ENCODE data around the gene HS3ST6. TPM values are rescaled to one million over a fixed set of nuclear protein-coding genes. Genes with fewer than 3 reads are reported as not detected.

HS3ST6 gene
- total and polyA plus RNA-seq, 2 experiments from 2014 or later: not detected

DNA sequence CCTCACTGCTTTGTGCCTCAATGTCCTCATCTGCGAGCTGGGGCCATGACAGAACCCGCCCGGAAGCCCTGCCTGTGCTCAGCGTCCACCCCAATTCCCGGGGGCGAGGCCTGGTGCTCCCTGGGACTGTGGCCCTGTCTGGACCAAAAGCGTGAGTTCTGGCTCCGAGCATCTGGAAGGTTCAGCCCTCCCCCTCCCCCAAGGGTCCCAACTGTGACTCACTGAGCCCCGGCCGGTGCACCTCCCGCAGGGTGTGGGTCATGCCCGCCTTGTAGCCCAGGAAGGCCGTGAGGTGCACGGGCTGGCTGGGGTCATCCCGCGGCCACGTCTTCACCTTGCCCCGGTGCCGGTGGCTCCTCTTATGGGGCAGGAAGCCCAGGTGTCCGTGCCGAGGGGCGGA is 35.5 kb upstream of the HS3ST6 start:
- Histone ChIP-seq H3K79me2 (ENCODE audit: insufficient read depth) (no peaks in the 10 kb centered on the region), H3F3A (ENCODE audit: insufficient read depth) (no peaks in the 10 kb centered on the region), H2AFZ (no peak overlapping the region), H3K9ac (no peak overlapping the region), H4K20me1 (ENCODE audit: insufficient read depth) (no peaks in the 10 kb centered on the region), H3K27me3 (replicated peaks; ENCODE audit: insufficient read depth) (no peaks in the 10 kb centered on the region), H3K4me1 (ENCODE audit: insufficient read depth) (no peaks in the 10 kb centered on the region), H3K27ac (no peak overlapping the region), H3K36me3 (ENCODE audit: low read depth) (no peaks in the 10 kb centered on the region), H3K4me2 (ENCODE audit: unreplicated experiment) (no peak overlapping the region), H3K9me2 (ENCODE audit: insufficient read depth) (no peaks in the 10 kb centered on the region), H3K4me3 (no peak overlapping the region), H3K9me3 (ENCODE audit: low read depth) (no peaks in the 10 kb centered on the region)
- TF ChIP-seq EZH2 (IDR thresholded peaks at IDR 0.05; ENCODE audit: insufficient read depth, poor library complexity, severe bottlenecking) (no peak), EZH2phosphoT487 (IDR thresholded peaks at IDR 0.05; ENCODE audit: insufficient read depth, low read depth) (no peak)
- no peak for DNase-seq
- in situ Hi-C loops (cut with MboI): no loop called here
- whole genome bisulfite sequencing, 2 experiments (ENCODE audit: low coverage in 1 of 2, low lambda C conversion rate in 2 of 2, missing lambda C conversion rate in 2 of 2): 86 to 90% methylated on average over 22 of the region's 22 CpGs

GRCh38 chr16:1950559-1950958 is 32.3 kb upstream of the HS3ST6 start:
- 82 to 83% methylated on average over 19 of the region's 19 CpGs for WGBS, 2 experiments (ENCODE audit: low coverage in 1 of 2, low lambda C conversion rate in 2 of 2, missing lambda C conversion rate in 2 of 2)
- no peak for TF ChIP-seq EZH2 (IDR thresholded peaks at IDR 0.05; ENCODE audit: insufficient read depth, poor library complexity, severe bottlenecking)
- TF ChIP-seq EZH2phosphoT487 (IDR thresholded peaks at IDR 0.05; ENCODE audit: insufficient read depth, low read depth): no peak
- H2AFZ ChIP-seq: no peak overlapping the region
- no peak for DNase-seq
- no peak overlapping the region for H3K4me3 ChIP-seq
- no peaks in the 10 kb centered on the region for H3K4me1 ChIP-seq (ENCODE audit: insufficient read depth)
- no peaks in the 10 kb centered on the region for H3F3A ChIP-seq (ENCODE audit: insufficient read depth)
- H3K79me2 ChIP-seq (ENCODE audit: insufficient read depth): no peaks in the 10 kb centered on the region
- no peak overlapping the region for H3K27ac ChIP-seq
- no peaks in the 10 kb centered on the region for H3K36me3 ChIP-seq (ENCODE audit: low read depth)
- H3K9me2 ChIP-seq (ENCODE audit: insufficient read depth): no peaks in the 10 kb centered on the region
- H3K27me3 ChIP-seq (replicated peaks; ENCODE audit: insufficient read depth): no peaks in the 10 kb centered on the region
- H3K9ac ChIP-seq: no peak overlapping the region
- in situ Hi-C loops (cut with MboI): no loop called here
- H4K20me1 ChIP-seq (ENCODE audit: insufficient read depth): no peaks in the 10 kb centered on the region
- no peaks in the 10 kb centered on the region for H3K9me3 ChIP-seq (ENCODE audit: low read depth)
- no peak overlapping the region for H3K4me2 ChIP-seq (ENCODE audit: unreplicated experiment)

- in situ Hi-C loops (cut with MboI): no loop called here
- H3K9me2 ChIP-seq (ENCODE audit: insufficient read depth): no peaks in the 10 kb centered on the region
- no peak overlapping the region for H3K4me3 ChIP-seq
- no peaks in the 10 kb centered on the region for H3K36me3 ChIP-seq (ENCODE audit: low read depth)
- no peaks in the 10 kb centered on the region for H3K27me3 ChIP-seq (replicated peaks; ENCODE audit: insufficient read depth)
- no peaks in the 10 kb centered on the region for H3K79me2 ChIP-seq (ENCODE audit: insufficient read depth)
- H3K9ac ChIP-seq: no peak overlapping the region
- no peak overlapping the region for H2AFZ ChIP-seq
- TF ChIP-seq EZH2 (IDR thresholded peaks at IDR 0.05; ENCODE audit: insufficient read depth, poor library complexity, severe bottlenecking) (no peak), EZH2phosphoT487 (IDR thresholded peaks at IDR 0.05; ENCODE audit: insufficient read depth, low read depth) (no peak)
- 39 to 68% methylated on average over 2 to 7 of the region's 7 CpGs for WGBS, 2 experiments (ENCODE audit: low coverage in 1 of 2, low lambda C conversion rate in 2 of 2, missing lambda C conversion rate in 2 of 2)
- H3K4me1 ChIP-seq (ENCODE audit: insufficient read depth): no peaks in the 10 kb centered on the region
- H3F3A ChIP-seq (ENCODE audit: insufficient read depth): no peaks in the 10 kb centered on the region
- no peaks in the 10 kb centered on the region for H3K9me3 ChIP-seq (ENCODE audit: low read depth)
- DNase-seq: peak; percentile 28
- H3K27ac ChIP-seq: no peak overlapping the region
- H3K4me2 ChIP-seq (ENCODE audit: unreplicated experiment): no peak overlapping the region
- H4K20me1 ChIP-seq (ENCODE audit: insufficient read depth): no peaks in the 10 kb centered on the region
These were observed 31.8 kb upstream of the HS3ST6 start for GRCh38 chr16:1950047-1950446.

DNA sequence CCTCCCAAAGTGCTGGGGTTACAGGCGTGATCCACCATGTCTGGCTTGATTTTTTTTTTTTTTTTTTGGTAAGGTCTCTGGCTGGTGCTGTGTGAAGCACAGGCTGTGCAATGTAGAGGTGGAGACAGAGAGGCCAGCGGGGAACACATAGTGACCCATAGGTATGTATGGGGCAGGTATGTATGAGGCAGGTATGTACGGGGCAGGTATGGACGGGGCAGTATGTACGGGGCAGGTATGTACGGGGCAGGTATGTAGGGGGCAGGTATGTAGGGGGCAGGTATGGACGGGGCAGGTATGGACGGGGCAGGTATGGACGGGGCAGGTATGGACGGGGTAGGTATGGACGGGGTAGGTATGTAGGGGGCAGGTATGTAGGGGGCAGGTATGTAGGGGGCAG is 31.3 kb upstream of the HS3ST6 start:
- H3F3A ChIP-seq (ENCODE audit: insufficient read depth): no peaks in the 10 kb centered on the region
- no peaks in the 10 kb centered on the region for H3K9me3 ChIP-seq (ENCODE audit: low read depth)
- DNase-seq: no peak
- no peaks in the 10 kb centered on the region for H3K36me3 ChIP-seq (ENCODE audit: low read depth)
- no peak overlapping the region for H3K4me3 ChIP-seq
- no peaks in the 10 kb centered on the region for H3K27me3 ChIP-seq (replicated peaks; ENCODE audit: insufficient read depth)
- H3K9me2 ChIP-seq (ENCODE audit: insufficient read depth): no peaks in the 10 kb centered on the region
- no peaks in the 10 kb centered on the region for H3K4me1 ChIP-seq (ENCODE audit: insufficient read depth)
- H4K20me1 ChIP-seq (ENCODE audit: insufficient read depth): no peaks in the 10 kb centered on the region
- H3K79me2 ChIP-seq (ENCODE audit: insufficient read depth): no peaks in the 10 kb centered on the region
- no peak overlapping the region for H3K9ac ChIP-seq
- no peak overlapping the region for H3K27ac ChIP-seq
- no peak overlapping the region for H3K4me2 ChIP-seq (ENCODE audit: unreplicated experiment)
- 77 to 78% methylated on average over 8 to 11 of the region's 11 CpGs for WGBS, 2 experiments (ENCODE audit: low coverage in 1 of 2, low lambda C conversion rate in 2 of 2, missing lambda C conversion rate in 2 of 2)
- no peak for TF ChIP-seq EZH2phosphoT487 (IDR thresholded peaks at IDR 0.05; ENCODE audit: insufficient read depth, low read depth)
- TF ChIP-seq EZH2 (IDR thresholded peaks at IDR 0.05; ENCODE audit: insufficient read depth, poor library complexity, severe bottlenecking): no peak
- H2AFZ ChIP-seq: no peak overlapping the region
- in situ Hi-C loops (cut with MboI): no loop called here

DNA sequence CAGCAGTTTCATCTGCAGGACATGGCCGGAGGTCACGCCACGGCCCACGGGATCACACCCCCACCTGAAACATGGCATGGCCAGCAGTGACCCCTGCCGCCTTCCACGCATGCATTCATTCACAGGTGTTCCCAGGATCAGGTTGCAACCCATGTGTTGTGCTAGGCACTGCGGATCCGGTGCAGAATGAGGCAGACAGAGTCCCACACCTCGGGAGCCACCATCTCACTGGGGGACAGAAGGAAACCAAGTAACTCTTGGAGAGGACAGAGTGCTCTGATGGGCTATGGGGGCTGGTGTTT is 29.1 kb upstream of the HS3ST6 start:
- Histone ChIP-seq H3K79me2 (ENCODE audit: insufficient read depth) (no peaks in the 10 kb centered on the region), H3K4me3 (no peak overlapping the region), H3K4me1 (ENCODE audit: insufficient read depth) (no peaks in the 10 kb centered on the region), H3F3A (ENCODE audit: insufficient read depth) (no peaks in the 10 kb centered on the region), H3K9ac (no peak overlapping the region), H3K27me3 (replicated peaks; ENCODE audit: insufficient read depth) (no peaks in the 10 kb centered on the region), H3K9me2 (ENCODE audit: insufficient read depth) (no peaks in the 10 kb centered on the region), H4K20me1 (ENCODE audit: insufficient read depth) (no peaks in the 10 kb centered on the region), H3K4me2 (ENCODE audit: unreplicated experiment) (no peak overlapping the region), H3K36me3 (ENCODE audit: low read depth) (no peaks in the 10 kb centered on the region), H3K27ac (no peak overlapping the region), H3K9me3 (ENCODE audit: low read depth) (no peaks in the 10 kb centered on the region), H2AFZ (no peak overlapping the region)
- in situ Hi-C loops (cut with MboI): no loop called here
- no peak for DNase-seq
- TF ChIP-seq EZH2 (IDR thresholded peaks at IDR 0.05; ENCODE audit: insufficient read depth, poor library complexity, severe bottlenecking) (no peak), EZH2phosphoT487 (IDR thresholded peaks at IDR 0.05; ENCODE audit: insufficient read depth, low read depth) (no peak)
- WGBS, 2 experiments (ENCODE audit: low coverage in 1 of 2, low lambda C conversion rate in 2 of 2, missing lambda C conversion rate in 2 of 2): 73 to 78% methylated on average over 9 of the region's 9 CpGs

All from GM23248 (cell line).